Stomach (tissue), 9 donors: ENCODE data around the gene MCF2L. TPM values are rescaled to one million over a fixed set of nuclear protein-coding genes. Genes with fewer than 3 reads are reported as not detected.

Experiments used
- DNase-seq, 2 donors: peaks; one replicate each; pipeline versions ENCODE4 v3.0.0 to v3.0.0-alpha.2; 2013 to 2019
- H3K27ac ChIP-seq, 5 donors: fragments of 200-600 bp in 4 of 5; sonication (generic) in 4 of 5; one replicate each; pipeline ENCODE4 v1.5.1; 2013 to 2019; ENCODE audit warnings: mild to moderate bottlenecking in 1 of 5, moderate library complexity in 1 of 5
- H3K27me3 ChIP-seq, 3 donors: fragments of 200-600 bp; sonication (generic); one replicate each; pipeline ENCODE4 v1.5.1; 2017 to 2019; ENCODE audit warnings: mixed run types in 1 of 3
- H3K36me3 ChIP-seq, 4 donors: fragments of 200-600 bp; sonication (generic); 1 replicate in 3 of 4; 2 replicates in 1 of 4; pipeline ENCODE4 v1.5.1; 2016 to 2019
- H3K4me1 ChIP-seq, 4 donors: fragments of 200-600 bp; sonication (generic); one replicate each; pipeline ENCODE4 v1.5.1; 2016 to 2019
- H3K4me3 ChIP-seq, 4 donors: fragments of 200-600 bp; sonication (generic) in 3 of 4; one replicate each; pipeline ENCODE4 v1.5.1; 2016 to 2019; ENCODE audit warnings: mild to moderate bottlenecking in 1 of 4
- H3K9me3 ChIP-seq, 4 donors: fragments of 200-600 bp; sonication (generic); one replicate each; pipeline ENCODE4 v1.5.1; 2016 to 2019
- CTCF ChIP-seq, 7 experiments: fragments of 450-650 bp in 4 of 7; fragments of 200-600 bp in 3 of 7; sonication (generic) in 3 of 7; IDR thresholded peaks; one replicate each; pipeline ENCODE4 v1.5.1; 2016 to 2019; ENCODE audit warnings: antibody characterized with exemption in 7 of 7, control low read depth in 2 of 7, mild to moderate bottlenecking in 1 of 7
- EP300 ChIP-seq: sonication (generic); formaldehyde crosslinking; IDR thresholded peaks from one replicate; pipeline ENCODE4 v1.6.1; 2017; ENCODE audit warnings: antibody characterized with exemption
- POLR2A ChIP-seq, 4 donors: fragments of 450-650 bp; IDR thresholded peaks; one replicate each; pipeline ENCODE4 v1.6.1; 2016; ENCODE audit warnings: antibody characterized with exemption in 4 of 4, control low read depth in 2 of 4, mild to moderate bottlenecking in 1 of 4, moderate library complexity in 1 of 4
- POLR2AphosphoS5 ChIP-seq, 3 donors: sonication (generic); formaldehyde crosslinking; IDR thresholded peaks; one replicate each; pipeline ENCODE4 v1.6.1; 2016; ENCODE audit warnings: antibody characterized with exemption in 3 of 3
- WGBS, 5 donors: extraction: QIAGEN DNeasy Blood & Tissue Kit in 3 of 5; methylation state at CpG; one replicate each; pipeline versions ENCODE4 v1.1.5 to v1.1.7; 2013 to 2018; 5-methylcytosine and 5-hydroxymethylcytosine counted together
- intact Hi-C: fragments of 100-400 bp; cut with DNase I; formaldehyde crosslinking; loops from one replicate; pipeline ENCODE4 v1.15.1; 2023; ENCODE audit warnings: low total_unique reads
- polyA plus RNA-seq, 3 donors: library from polyadenylated mRNA; stranded (reverse); fragments of 200-250 nt; gene quantifications; one replicate each; pipeline ENCODE4 v1.2.3, GENCODE V29; 2013
- total RNA-seq, 5 donors: library from RNA; depleted of rRNA; stranded (reverse); fragments of >200 nt; gene quantifications; one replicate each; pipeline versions ENCODE4 v1.1.0 to v1.2.3, GENCODE V29; 2014 to 2016
- donor health status: healthy with polysubstance abuse.
- donor health status: Bipolar disorder and iron deficiency.
- donor health status: healthy.

The MCF2L gene
- total and polyA plus RNA-seq, 8 donors = 10.8 to 363 (median 39.4) TPM

- Histone ChIP-seq H3K36me3 (peaks cover 10 to 76% (median 70%) of the 10 kb centered on the region in 4 donors), H3K27me3 (no peaks in the 10 kb centered on the region)
Observed at GRCh38 chr13:113075711-113076110, 106.7 kb downstream of the MCF2L start.

GRCh38 chr13:113076681-113077401 is 107.8 kb downstream of the MCF2L start:
- intact Hi-C loops = no loop called here
- DNase-seq = no peak
- WGBS, 5 donors = 92 to 96% (median 95%) methylated on average over 35 to 39 of the region's 39 CpGs
- H3K9me3 ChIP-seq = no peaks in the 10 kb centered on the region
- no peaks in the 10 kb centered on the region for H3K4me1 ChIP-seq
- H3K36me3 ChIP-seq = peaks cover 10 to 72% (median 69%) of the 10 kb centered on the region in 4 donors
- no peaks in the 10 kb centered on the region for H3K27me3 ChIP-seq
- H3K27ac ChIP-seq = no peak overlapping the region
- H3K4me3 ChIP-seq = no peak overlapping the region
- TF ChIP-seq POLR2AphosphoS5 (IDR thresholded peaks at IDR 0.05) = no peak
- TF ChIP-seq EP300 = no peak
- TF ChIP-seq CTCF (IDR thresholded peaks at IDR 0.05) = no peak
- TF ChIP-seq POLR2A (IDR thresholded peaks at IDR 0.05) = no peak

More at GRCh38 chr13:113075711-113076110, 106.7 kb downstream of the MCF2L start:
- H3K4me1 ChIP-seq = no peaks in the 10 kb centered on the region
- no peak overlapping the region for H3K4me3 ChIP-seq
- DNase-seq = no peak
- intact Hi-C loops = no loop called here
- TF ChIP-seq CTCF (IDR thresholded peaks at IDR 0.05) (no peak), POLR2AphosphoS5 (IDR thresholded peaks at IDR 0.05) (no peak), EP300 (no peak), POLR2A (IDR thresholded peaks at IDR 0.05) (no peak)
- H3K27ac ChIP-seq = no peak overlapping the region
- WGBS, 5 donors = 95 to 97% (median 96%) methylated on average over 7 to 17 of the region's 17 CpGs
- H3K9me3 ChIP-seq = no peaks in the 10 kb centered on the region

GRCh38 chr13:113077566-113077952 is 108.5 kb downstream of the MCF2L start:
- Histone ChIP-seq H3K4me1 (no peaks in the 10 kb centered on the region), H3K27me3 (no peaks in the 10 kb centered on the region), H3K27ac (no peak overlapping the region), H3K4me3 (no peak overlapping the region), H3K36me3 (peaks cover 10 to 78% (median 69%) of the 10 kb centered on the region in 4 donors), H3K9me3 (no peaks in the 10 kb centered on the region)
- TF ChIP-seq EP300 = no peak
- TF ChIP-seq CTCF (IDR thresholded peaks at IDR 0.05) = no peak
- no peak for TF ChIP-seq POLR2A (IDR thresholded peaks at IDR 0.05)
- no peak for TF ChIP-seq POLR2AphosphoS5 (IDR thresholded peaks at IDR 0.05)
- WGBS, 5 donors = 89 to 94% (median 93%) methylated on average over 18 to 20 of the region's 20 CpGs
- no peak for DNase-seq
- intact Hi-C loops = no loop called here

GRCh38 chr13:113077953-113078901 is 109.2 kb downstream of the MCF2L start:
- H3K4me1 ChIP-seq = no peaks in the 10 kb centered on the region
- H3K4me3 ChIP-seq = no peak overlapping the region
- no peak for TF ChIP-seq POLR2AphosphoS5 (IDR thresholded peaks at IDR 0.05)
- TF ChIP-seq EP300 = no peak
- no peak for TF ChIP-seq CTCF (IDR thresholded peaks at IDR 0.05)
- no peak overlapping the region for H3K27ac ChIP-seq
- WGBS, 5 donors = 93 to 97% (median 95%) methylated on average over 23 to 42 of the region's 42 CpGs
- intact Hi-C loops = no loop called here
- H3K9me3 ChIP-seq = no peaks in the 10 kb centered on the region
- H3K27me3 ChIP-seq = no peaks in the 10 kb centered on the region
- no peak for DNase-seq
- H3K36me3 ChIP-seq = peaks cover 10 to 83% (median 71%) of the 10 kb centered on the region in 4 donors
